Stimulated activated CD4-positive, alpha-beta T cell treated with anti-CD3 and anti-CD28 coated beads, Interleukin-15, amount 100 ng/mL, for 48 hours (primary cell): Measurements from ENCODE around the gene RNF123.
"Not testable (repeated sequence)": the region's sequence is repeated elsewhere in the genome, so short reads cannot be mapped to it uniquely, and the experiment has no call there.

Experiments used
- DNase-seq, 2 donors: peaks; one replicate each; pipeline ENCODE4 v3.0.0-alpha.2; 2020; ENCODE audit warnings: low read depth in 2 of 2

Gene RNF123

GRCh38 chr3:49720855-49721595 lies 31.7 kb downstream of the RNF123 start:
- no peak for DNase-seq

- no peak for DNase-seq
These were observed 32.2 kb downstream of the RNF123 start for GRCh38 chr3:49721596-49721895.

GRCh38 chr3:49721896-49722781 lies 32.8 kb downstream of the RNF123 start:
- no peak for DNase-seq

GRCh38 chr3:49722896-49723295 lies 33.5 kb downstream of the RNF123 start:
- no peak for DNase-seq

- DNase-seq: peak; percentile 29 to 46
These were observed 33.9 kb downstream of the RNF123 start for GRCh38 chr3:49723296-49723627.

GRCh38 chr3:49723628-49724551 lies 34.5 kb downstream of the RNF123 start, which contains the start of gene GMPPB:
Gene GMPPB, minus strand, starts transcription at chr3:49723951. Its CDS starts 225 bp downstream, at chr3:49723726.
- DNase-seq: peak; percentile 90 to 92

- DNase-seq: no peak
These were observed 35.2 kb downstream of the RNF123 start for GRCh38 chr3:49724586-49724985.

- DNase-seq: no peak
These were observed 36.7 kb downstream of the RNF123 start for GRCh38 chr3:49725906-49726681.

GRCh38 chr3:49727154-49727923 lies 38.0 kb downstream of the RNF123 start:
- no peak for DNase-seq

- no peak for DNase-seq
These were observed 38.6 kb downstream of the RNF123 start for GRCh38 chr3:49727924-49728361.

GRCh38 chr3:49729966-49730609 lies 40.7 kb downstream of the RNF123 start:
- DNase-seq: no peak

GRCh38 chr3:49732597-49732996 lies 43.2 kb downstream of the RNF123 start:
- DNase-seq: no peak

GRCh38 chr3:49733551-49733950 lies 44.2 kb downstream of the RNF123 start:
- DNase-seq: no peak

GRCh38 chr3:49734752-49735151 lies 45.4 kb downstream of the RNF123 start:
- no peak for DNase-seq

GRCh38 chr3:49738067-49738713 lies 48.8 kb downstream of the RNF123 start:
- DNase-seq: no peak

- no peak for DNase-seq
These were observed 51.1 kb downstream of the RNF123 start for GRCh38 chr3:49740427-49740826.

GRCh38 chr3:49745986-49746385 lies 56.6 kb downstream of the RNF123 start:
- DNase-seq: no peak

- no peak for DNase-seq
These were observed 58.6 kb downstream of the RNF123 start for GRCh38 chr3:49747792-49748480.

- DNase-seq: not testable (repeated sequence)
These were observed 59.5 kb downstream of the RNF123 start for GRCh38 chr3:49748874-49749273.
